Neural cell (in vitro differentiated cells): ENCODE measurements around the gene RAB44. TPM values are rescaled to one million over a fixed set of nuclear protein-coding genes. Genes with fewer than 3 reads are reported as not detected.
"Not testable (repeated sequence)": the region's sequence is repeated elsewhere in the genome, so short reads cannot be mapped to it uniquely, and the experiment has no call there.

Experiments used
- H2AFZ ChIP-seq: fragments of 200-600, 300-800 bp; sonication (generic), shearing (Covaris generic); 2 replicates; pipeline ENCODE4 v1.6.0; 2014; ENCODE audit warnings: low read depth, mild to moderate bottlenecking, antibody characterized with exemption, low read length, moderate library complexity
- H3F3A ChIP-seq: fragments of 200-600 bp; shearing (Covaris generic); 2 replicates; pipeline ENCODE4 v1.6.1; 2016; ENCODE audit warnings: mild to moderate bottlenecking, moderate library complexity, mixed read lengths, antibody characterized with exemption, low read length; ENCODE audit not compliant: insufficient read depth, poor library complexity, severe bottlenecking
- H3K27ac ChIP-seq: fragments of 200-600, 300-800 bp; sonication (generic), shearing (Covaris generic); 2 replicates; pipeline ENCODE4 v1.5.1; 2014; ENCODE audit warnings: mild to moderate bottlenecking, low read length, moderate library complexity
- H3K27me3 ChIP-seq: fragments of 300-800, 200-600 bp; sonication (generic), shearing (Covaris generic); 2 replicates; pipeline ENCODE4 v1.6.0; 2014; ENCODE audit warnings: mild to moderate bottlenecking, low read depth, low read length, moderate library complexity; ENCODE audit not compliant: insufficient read depth
- H3K36me3 ChIP-seq: fragments of 300-800, 200-600 bp; sonication (generic), shearing (Covaris generic); 2 replicates; pipeline ENCODE4 v1.5.1; 2014; ENCODE audit warnings: mild to moderate bottlenecking, antibody characterized with exemption, low read length, moderate library complexity; ENCODE audit not compliant: insufficient read depth
- H3K4me2 ChIP-seq: fragments of 300-800, 200-600 bp; sonication (generic), shearing (Covaris generic); 2 replicates; pipeline ENCODE4 v1.6.0; 2014; ENCODE audit warnings: mild to moderate bottlenecking, low read length
- H3K4me3 ChIP-seq: fragments of 300-800, 200-600 bp; sonication (generic), shearing (Covaris generic); 2 replicates; pipeline ENCODE4 v1.5.1; 2014; ENCODE audit warnings: mild to moderate bottlenecking, low read length, moderate library complexity
- H3K79me2 ChIP-seq: fragments of 200-600 bp; shearing (Covaris generic); replicated peaks from 2 replicates; pipeline ENCODE4 v1.6.0; 2014; ENCODE audit warnings: mild to moderate bottlenecking, low read length, moderate library complexity; ENCODE audit not compliant: insufficient read depth
- H3K9ac ChIP-seq: fragments of 300-800, 200-600 bp; sonication (generic), shearing (Covaris generic); 2 replicates; pipeline ENCODE4 v1.6.1; 2016; ENCODE audit warnings: mild to moderate bottlenecking, low read length, mixed read lengths
- H3K9me2 ChIP-seq: fragments of 200-600 bp; shearing (Covaris generic); 2 replicates; pipeline ENCODE4 v1.6.1; 2016; ENCODE audit warnings: mild to moderate bottlenecking, low read length, mixed read lengths; ENCODE audit not compliant: insufficient read depth
- H3K9me3 ChIP-seq: fragments of 200-600, 300-800 bp; sonication (generic), shearing (Covaris generic); 2 replicates; pipeline ENCODE4 v1.6.1; 2016; ENCODE audit warnings: mild to moderate bottlenecking, mixed run types, low read length, moderate library complexity, mixed read lengths
- H4K20me1 ChIP-seq: fragments of 200-600 bp; shearing (Covaris generic); 2 replicates; pipeline ENCODE4 v1.6.1; 2016; ENCODE audit warnings: mild to moderate bottlenecking, mixed run types; ENCODE audit not compliant: insufficient read depth
- EP300 ChIP-seq: fragments of 450-650 bp; conservative IDR thresholded peaks from 2 replicates; pipeline ENCODE4 v1.6.1; 2014; ENCODE audit warnings: antibody characterized with exemption, mild to moderate bottlenecking, moderate library complexity; ENCODE audit not compliant: poor library complexity, severe bottlenecking
- EZH2 ChIP-seq: fragments of 200-600, 300-800 bp; shearing (Covaris generic), sonication (generic); IDR thresholded peaks from 2 replicates; pipeline ENCODE4 v1.6.1; 2014; ENCODE audit warnings: antibody characterized with exemption, low read length, borderline replicate concordance, mild to moderate bottlenecking; ENCODE audit not compliant: insufficient read depth, poor library complexity, severe bottlenecking
- MXI1 ChIP-seq: fragments of 450-650 bp; conservative IDR thresholded peaks from 2 replicates; pipeline ENCODE4 v1.6.1; 2014; ENCODE audit warnings: antibody characterized with exemption, mild to moderate bottlenecking; ENCODE audit not compliant: poor library complexity, severe bottlenecking
- POLR2AphosphoS5 ChIP-seq: IDR thresholded peaks from 2 replicates; pipeline ENCODE4 v1.6.1; 2012
- RAD21 ChIP-seq: fragments of 450-650 bp; conservative IDR thresholded peaks from 2 replicates; pipeline ENCODE4 v1.6.1; 2014; ENCODE audit warnings: antibody characterized with exemption, mild to moderate bottlenecking, moderate library complexity
- SMC3 ChIP-seq: fragments of 450-650 bp; conservative IDR thresholded peaks from 2 replicates; pipeline ENCODE4 v1.6.1; 2014; ENCODE audit warnings: antibody characterized with exemption, mild to moderate bottlenecking, moderate library complexity; ENCODE audit not compliant: poor library complexity
- TAF1 ChIP-seq: IDR thresholded peaks from 2 replicates; pipeline ENCODE4 v1.6.1; 2012; ENCODE audit warnings: low read depth
- polyA plus RNA-seq: library from polyadenylated mRNA; depleted of rRNA; stranded (reverse); fragments of >200 nt; gene quantifications from 2 replicates; pipeline ENCODE4 v1.2.3, GENCODE V29; 2014
- TF ChIP-seq, protein P1 (sequence below): IDR thresholded peaks from 2 replicates; pipeline ENCODE4 v1.6.1; 2012; ENCODE audit warnings: borderline replicate concordance
- TF ChIP-seq, protein P2 (sequence below): fragments of 450-650 bp; IDR thresholded peaks from 2 replicates; pipeline ENCODE4 v1.5.1; 2014; ENCODE audit warnings: antibody characterized with exemption, mild to moderate bottlenecking, moderate library complexity; ENCODE audit not compliant: poor library complexity, severe bottlenecking

RAB44 gene
- polyA plus RNA-seq, 1 donor from 2014 or later: not detected

DNA sequence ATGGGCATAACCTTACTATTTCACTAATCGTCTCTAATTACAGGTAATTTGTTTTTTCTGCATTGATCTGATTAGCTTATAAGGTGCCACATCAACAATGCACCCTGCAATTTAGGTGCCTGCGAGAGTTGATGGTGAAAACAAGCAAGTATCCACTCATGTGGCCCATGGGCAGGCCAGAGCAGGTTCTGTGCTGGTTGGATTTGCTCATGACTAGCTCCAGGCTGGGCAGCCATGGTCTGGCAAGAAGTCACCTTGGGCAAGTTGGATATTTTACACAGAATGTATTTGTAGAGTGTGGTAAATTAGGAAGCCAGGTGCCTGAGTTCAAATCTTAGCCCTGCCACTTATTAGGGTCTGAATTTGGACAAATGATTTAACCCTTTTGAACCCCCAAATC is 25.3 kb downstream of the RAB44 start:
- Histone ChIP-seq H3K27me3 (no peaks in the 10 kb centered on the region), H3K27ac (no peak overlapping the region), H3K4me3 (no peak overlapping the region), H4K20me1 (no peaks in the 10 kb centered on the region), H3K9me2 (no peaks in the 10 kb centered on the region), H3K4me2 (no peak overlapping the region), H3K9ac (no peak overlapping the region), H3K9me3 (no peaks in the 10 kb centered on the region), H2AFZ (no peak overlapping the region), H3K36me3 (no peaks in the 10 kb centered on the region), H3K79me2 (no peaks in the 10 kb centered on the region), H3F3A (no peaks in the 10 kb centered on the region)
- TF ChIP-seq, protein P1, sequence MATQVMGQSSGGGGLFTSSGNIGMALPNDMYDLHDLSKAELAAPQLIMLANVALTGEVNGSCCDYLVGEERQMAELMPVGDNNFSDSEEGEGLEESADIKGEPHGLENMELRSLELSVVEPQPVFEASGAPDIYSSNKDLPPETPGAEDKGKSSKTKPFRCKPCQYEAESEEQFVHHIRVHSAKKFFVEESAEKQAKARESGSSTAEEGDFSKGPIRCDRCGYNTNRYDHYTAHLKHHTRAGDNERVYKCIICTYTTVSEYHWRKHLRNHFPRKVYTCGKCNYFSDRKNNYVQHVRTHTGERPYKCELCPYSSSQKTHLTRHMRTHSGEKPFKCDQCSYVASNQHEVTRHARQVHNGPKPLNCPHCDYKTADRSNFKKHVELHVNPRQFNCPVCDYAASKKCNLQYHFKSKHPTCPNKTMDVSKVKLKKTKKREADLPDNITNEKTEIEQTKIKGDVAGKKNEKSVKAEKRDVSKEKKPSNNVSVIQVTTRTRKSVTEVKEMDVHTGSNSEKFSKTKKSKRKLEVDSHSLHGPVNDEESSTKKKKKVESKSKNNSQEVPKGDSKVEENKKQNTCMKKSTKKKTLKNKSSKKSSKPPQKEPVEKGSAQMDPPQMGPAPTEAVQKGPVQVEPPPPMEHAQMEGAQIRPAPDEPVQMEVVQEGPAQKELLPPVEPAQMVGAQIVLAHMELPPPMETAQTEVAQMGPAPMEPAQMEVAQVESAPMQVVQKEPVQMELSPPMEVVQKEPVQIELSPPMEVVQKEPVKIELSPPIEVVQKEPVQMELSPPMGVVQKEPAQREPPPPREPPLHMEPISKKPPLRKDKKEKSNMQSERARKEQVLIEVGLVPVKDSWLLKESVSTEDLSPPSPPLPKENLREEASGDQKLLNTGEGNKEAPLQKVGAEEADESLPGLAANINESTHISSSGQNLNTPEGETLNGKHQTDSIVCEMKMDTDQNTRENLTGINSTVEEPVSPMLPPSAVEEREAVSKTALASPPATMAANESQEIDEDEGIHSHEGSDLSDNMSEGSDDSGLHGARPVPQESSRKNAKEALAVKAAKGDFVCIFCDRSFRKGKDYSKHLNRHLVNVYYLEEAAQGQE: no peak
- TF ChIP-seq, protein P2, sequence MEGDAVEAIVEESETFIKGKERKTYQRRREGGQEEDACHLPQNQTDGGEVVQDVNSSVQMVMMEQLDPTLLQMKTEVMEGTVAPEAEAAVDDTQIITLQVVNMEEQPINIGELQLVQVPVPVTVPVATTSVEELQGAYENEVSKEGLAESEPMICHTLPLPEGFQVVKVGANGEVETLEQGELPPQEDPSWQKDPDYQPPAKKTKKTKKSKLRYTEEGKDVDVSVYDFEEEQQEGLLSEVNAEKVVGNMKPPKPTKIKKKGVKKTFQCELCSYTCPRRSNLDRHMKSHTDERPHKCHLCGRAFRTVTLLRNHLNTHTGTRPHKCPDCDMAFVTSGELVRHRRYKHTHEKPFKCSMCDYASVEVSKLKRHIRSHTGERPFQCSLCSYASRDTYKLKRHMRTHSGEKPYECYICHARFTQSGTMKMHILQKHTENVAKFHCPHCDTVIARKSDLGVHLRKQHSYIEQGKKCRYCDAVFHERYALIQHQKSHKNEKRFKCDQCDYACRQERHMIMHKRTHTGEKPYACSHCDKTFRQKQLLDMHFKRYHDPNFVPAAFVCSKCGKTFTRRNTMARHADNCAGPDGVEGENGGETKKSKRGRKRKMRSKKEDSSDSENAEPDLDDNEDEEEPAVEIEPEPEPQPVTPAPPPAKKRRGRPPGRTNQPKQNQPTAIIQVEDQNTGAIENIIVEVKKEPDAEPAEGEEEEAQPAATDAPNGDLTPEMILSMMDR: no peak
- no peak for TF ChIP-seq EZH2
- TF ChIP-seq POLR2AphosphoS5: no peak
- TF ChIP-seq SMC3: no peak
- no peak for TF ChIP-seq RAD21
- TF ChIP-seq TAF1: no peak
- TF ChIP-seq MXI1: no peak
- no peak for TF ChIP-seq EP300

DNA sequence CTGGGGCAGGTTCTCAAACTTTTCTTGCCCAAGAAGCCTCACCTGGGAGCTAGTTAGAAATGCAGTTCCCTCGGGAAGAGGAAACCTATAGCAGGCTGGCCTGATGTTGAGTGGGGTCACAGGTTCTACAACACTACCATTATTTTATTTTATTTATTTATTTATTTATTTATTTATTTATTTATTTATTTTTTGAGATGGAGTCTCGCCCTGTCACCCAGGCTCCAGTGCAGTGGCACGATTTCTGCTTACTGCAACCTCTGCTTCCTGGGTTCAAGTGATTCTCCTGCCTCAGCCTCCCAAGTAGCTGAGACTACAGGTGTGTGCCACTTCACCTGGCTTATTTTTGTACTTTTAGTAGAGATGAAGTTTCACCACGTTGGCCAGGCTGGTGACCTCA is 26.4 kb downstream of the RAB44 start:
- H3K9me3 ChIP-seq, H3K36me3 ChIP-seq, H3K27me3 ChIP-seq, H3K9me2 ChIP-seq, H3F3A ChIP-seq, H3K9ac ChIP-seq, H2AFZ ChIP-seq, H3K27ac ChIP-seq, H3K4me2 ChIP-seq, H3K4me3 ChIP-seq, H4K20me1 ChIP-seq, H3K79me2 ChIP-seq: not testable (repeated sequence)
